NAMALWA (cell line): ENCODE results near the gene SLC43A1.
A peak's percentile ranks its signal among the peaks of the same experiment; 100 is the strongest.
"Not testable (repeated sequence)": the region's sequence is repeated elsewhere in the genome, so short reads cannot be mapped to it uniquely, and the experiment has no call there.

Experiments used
- DNase-seq: peaks from one replicate; pipeline ENCODE4 v3.0.0-alpha.2; 2015; ENCODE audit warnings: low spot score

SLC43A1 gene

GRCh38 chr11:57460758-57461749 lies 54.4 kb downstream of the SLC43A1 start:
- no peak for DNase-seq

- peak; percentile 54 for DNase-seq
Observed at GRCh38 chr11:57460022-57460757, 55.3 kb downstream of the SLC43A1 start, which contains the start of gene RTN4RL2. TSS of gene RTN4RL2 (plus strand) at chr11:57460528. CDS start at chr11:57460866, 338 bp downstream.

- no peak for DNase-seq
Observed at GRCh38 chr11:57459164-57460021, 56.1 kb downstream of the SLC43A1 start.

- no peak for DNase-seq
Observed at GRCh38 chr11:57458410-57459163, 56.9 kb downstream of the SLC43A1 start.

- DNase-seq = no peak
Observed at GRCh38 chr11:57458060-57458409, 57.5 kb downstream of the SLC43A1 start.

- DNase-seq = no peak
Observed at GRCh38 chr11:57457643-57458023, 57.9 kb downstream of the SLC43A1 start.

GRCh38 chr11:57456960-57457642 lies 58.4 kb downstream of the SLC43A1 start:
- peak; percentile 77 for DNase-seq

GRCh38 chr11:57453543-57454177 lies 61.8 kb downstream of the SLC43A1 start:
- no peak for DNase-seq

GRCh38 chr11:57446055-57446454 lies 69.4 kb downstream of the SLC43A1 start:
- DNase-seq = no peak

- not testable (repeated sequence) for DNase-seq
Observed at GRCh38 chr11:57445122-57445394, 70.4 kb downstream of the SLC43A1 start.

- DNase-seq = no peak
Observed at GRCh38 chr11:57444362-57445121, 71.0 kb downstream of the SLC43A1 start.

GRCh38 chr11:57440744-57441414 lies 74.6 kb downstream of the SLC43A1 start:
- no peak for DNase-seq

- DNase-seq = no peak
Observed at GRCh38 chr11:57439786-57440185, 75.7 kb downstream of the SLC43A1 start.

GRCh38 chr11:57438345-57439285 lies 76.9 kb downstream of the SLC43A1 start:
- DNase-seq = no peak

- no peak for DNase-seq
Observed at GRCh38 chr11:57436031-57436430, 79.5 kb downstream of the SLC43A1 start.

GRCh38 chr11:57434640-57435546 lies 80.6 kb downstream of the SLC43A1 start:
- no peak for DNase-seq
